Esophagus squamous epithelium (tissue), 5 donors: Measurements from ENCODE around the gene IVD. TPM values are rescaled to one million over a fixed set of nuclear protein-coding genes. Genes with fewer than 3 reads are reported as not detected.
A peak's percentile ranks its signal among the peaks of the same experiment; 100 is the strongest.

Source experiments
- DNase-seq: peaks from one replicate; lab custom pipeline; 2025; lab: John Stamatoyannopoulos, UW
- H3K27ac ChIP-seq, 4 donors: fragments of 200-600 bp; sonication (generic); one replicate each; pipeline ENCODE4 v1.5.1; 2016 to 2019; ENCODE audit warnings: mild to moderate bottlenecking in 1 of 4
- H3K27me3 ChIP-seq, 4 donors: fragments of 200-600 bp; sonication (generic); 1 replicate in 3 of 4; 2 replicates in 1 of 4; pipeline versions ENCODE4 v1.5.1 to v1.6.0; 2017 to 2021; ENCODE audit warnings: antibody characterized with exemption in 1 of 4
- H3K36me3 ChIP-seq, 3 donors: fragments of 200-600 bp; sonication (generic); one replicate each; pipeline ENCODE4 v1.5.1; 2016 to 2019
- H3K4me1 ChIP-seq, 3 donors: fragments of 200-600 bp; sonication (generic); one replicate each; pipeline ENCODE4 v1.5.1; 2017 to 2019
- H3K4me3 ChIP-seq, 4 donors: fragments of 200-600 bp; sonication (generic); 1 replicate in 3 of 4; 2 replicates in 1 of 4; pipeline ENCODE4 v1.5.1; 2016 to 2019; ENCODE audit warnings: mild to moderate bottlenecking in 2 of 4, moderate library complexity in 1 of 4
- H3K9me3 ChIP-seq, 3 donors: fragments of 200-600 bp; sonication (generic); one replicate each; pipeline ENCODE4 v1.5.1; 2016 to 2019
- CTCF ChIP-seq, 6 experiments: fragments of 450-650 bp in 4 of 6; fragments of 200-600 bp in 2 of 6; sonication (generic) in 2 of 6; IDR thresholded peaks; one replicate each; pipeline ENCODE4 v1.5.1; 2016 to 2019; ENCODE audit warnings: antibody characterized with exemption in 6 of 6, mild to moderate bottlenecking in 4 of 6, moderate library complexity in 4 of 6
- POLR2A ChIP-seq, 4 donors: fragments of 450-650 bp; IDR thresholded peaks; one replicate each; pipeline ENCODE4 v1.6.1; 2017; ENCODE audit warnings: antibody characterized with exemption in 4 of 4, mild to moderate bottlenecking in 4 of 4, moderate library complexity in 3 of 4
- WGBS, 2 donors: methylation state at CpG; one replicate each; pipeline ENCODE4 v1.1.5; 2018; 5-methylcytosine and 5-hydroxymethylcytosine counted together
- intact Hi-C: fragments of 100-400 bp; cut with DNase I; formaldehyde crosslinking; loops from one replicate; pipeline ENCODE4 v1.15.0; 2022
- total RNA-seq, 4 donors: library from RNA; depleted of rRNA; stranded (reverse); fragments of >200 nt; gene quantifications; one replicate each; pipeline ENCODE4 v1.1.0, GENCODE V29; 2016
- donor health status: DM: yes; HTN: yes; CAD: no.

IVD gene
- total RNA-seq, 4 donors from 2014 or later, result 10.7 to 42.2 (median 15.4) TPM

- intact Hi-C loops, result no loop called here
- peak overlapping the region; percentile 26 to 67 (median 48) for H3K4me3 ChIP-seq
- H3K4me1 ChIP-seq, result peaks cover 10 to 24% (median 11%) of the 10 kb centered on the region in 3 donors
- TF ChIP-seq CTCF (IDR thresholded peaks at IDR 0.05) (peak in 1 of 6 experiments; percentile 1), POLR2A (IDR thresholded peaks at IDR 0.05) (no peak)
- peaks cover 0 to 18% (median 0%) of the 10 kb centered on the region in 4 donors for H3K27me3 ChIP-seq
- no peak overlapping the region for H3K27ac ChIP-seq
- DNase-seq, result no peak
- no peaks in the 10 kb centered on the region for H3K36me3 ChIP-seq
- no peaks in the 10 kb centered on the region for H3K9me3 ChIP-seq
- 12 to 20% methylated on average over 7 to 9 of the region's 31 CpGs for WGBS, 2 donors
These were observed 46.9 kb upstream of the IVD start for GRCh38 chr15:40358471-40359353.

DNA sequence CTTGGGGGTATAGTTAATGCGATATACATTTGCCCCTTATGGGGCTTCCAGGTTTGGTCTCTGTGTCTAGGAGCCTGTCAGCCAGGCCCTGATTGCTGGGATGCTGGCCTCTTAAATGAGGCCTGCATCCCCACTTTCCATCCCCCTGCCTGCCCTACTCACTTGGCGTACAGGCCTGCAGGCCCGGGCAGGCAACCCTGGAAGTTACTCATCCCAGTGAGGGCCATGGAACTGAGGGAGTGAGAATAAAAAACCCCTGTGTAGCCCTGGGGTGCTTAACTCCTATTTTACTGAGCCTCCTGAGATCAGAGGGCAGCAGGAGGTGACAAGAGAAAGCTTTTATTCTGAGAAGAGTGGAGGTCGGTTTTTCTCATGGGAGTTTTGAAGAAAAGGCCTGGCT lies 45.6 kb upstream of the IVD start:
- 55 to 58% methylated on average over 4 of the region's 4 CpGs for WGBS, 2 donors
- TF ChIP-seq POLR2A (IDR thresholded peaks at IDR 0.05) (no peak), CTCF (IDR thresholded peaks at IDR 0.05) (no peak)
- Histone ChIP-seq H3K4me1 (peaks cover 10 to 17% (median 11%) of the 10 kb centered on the region in 3 donors), H3K4me3 (no peak overlapping the region), H3K27ac (no peak overlapping the region), H3K27me3 (peaks cover 0 to 22% (median 0%) of the 10 kb centered on the region in 4 donors), H3K9me3 (no peaks in the 10 kb centered on the region), H3K36me3 (no peaks in the 10 kb centered on the region)
- DNase-seq, result no peak
- intact Hi-C loops, result loop anchor here (10.0 kb wide), 1 partner anchor 55 kb away; no protein-coding TSS in a partner anchor

GRCh38 chr15:40361640-40362039 lies 44.0 kb upstream of the IVD start:
- TF ChIP-seq CTCF (IDR thresholded peaks at IDR 0.05) (no peak), POLR2A (IDR thresholded peaks at IDR 0.05) (no peak)
- DNase-seq, result no peak
- no peaks in the 10 kb centered on the region for H3K36me3 ChIP-seq
- intact Hi-C loops, result loop anchor here (10.0 kb wide), 1 partner anchor 53 kb away; no protein-coding TSS in a partner anchor
- peaks cover 0 to 22% (median 0%) of the 10 kb centered on the region in 4 donors for H3K27me3 ChIP-seq
- peaks cover 10 to 20% (median 11%) of the 10 kb centered on the region in 3 donors for H3K4me1 ChIP-seq
- no peak overlapping the region for H3K27ac ChIP-seq
- H3K9me3 ChIP-seq, result no peaks in the 10 kb centered on the region
- WGBS, 2 donors, result 75% methylated on average over 1 of the region's 2 CpGs; no CpG with 5 or more reads in 1 of the 2 donors
- H3K4me3 ChIP-seq, result no peak overlapping the region

- Histone ChIP-seq H3K4me1 (peaks cover 15 to 26% (median 15%) of the 10 kb centered on the region in 3 donors), H3K4me3 (no peak overlapping the region), H3K9me3 (no peaks in the 10 kb centered on the region), H3K27ac (no peak overlapping the region), H3K27me3 (peaks cover 0 to 15% (median 0%) of the 10 kb centered on the region in 4 donors), H3K36me3 (no peaks in the 10 kb centered on the region)
- 83 to 85% methylated on average over 1 to 5 of the region's 8 CpGs for WGBS, 2 donors
- DNase-seq, result no peak
- TF ChIP-seq POLR2A (IDR thresholded peaks at IDR 0.05) (no peak), CTCF (IDR thresholded peaks at IDR 0.05) (no peak)
- intact Hi-C loops, result loop anchor here (10.0 kb wide), 1 partner anchor 51 kb away; no protein-coding TSS in a partner anchor
These were observed 42.0 kb upstream of the IVD start for GRCh38 chr15:40363611-40364010.

- 63% methylated on average over 3 of the region's 6 CpGs; no CpG with 5 or more reads in 1 of the 2 donors for WGBS, 2 donors
- Histone ChIP-seq H3K4me1 (peaks cover 13 to 22% (median 14%) of the 10 kb centered on the region in 3 donors), H3K27me3 (peaks cover 0 to 13% (median 0%) of the 10 kb centered on the region in 4 donors), H3K27ac (no peak overlapping the region), H3K4me3 (no peak overlapping the region), H3K9me3 (no peaks in the 10 kb centered on the region), H3K36me3 (no peaks in the 10 kb centered on the region)
- TF ChIP-seq POLR2A (IDR thresholded peaks at IDR 0.05) (no peak), CTCF (IDR thresholded peaks at IDR 0.05) (no peak)
- intact Hi-C loops, result loop anchor here (10.0 kb wide), 1 partner anchor 51 kb away; no protein-coding TSS in a partner anchor
- no peak for DNase-seq
These were observed 41.3 kb upstream of the IVD start for GRCh38 chr15:40364251-40364650.
